ENCODE results near the gene CDIP1.

Gene CDIP1

DNA sequence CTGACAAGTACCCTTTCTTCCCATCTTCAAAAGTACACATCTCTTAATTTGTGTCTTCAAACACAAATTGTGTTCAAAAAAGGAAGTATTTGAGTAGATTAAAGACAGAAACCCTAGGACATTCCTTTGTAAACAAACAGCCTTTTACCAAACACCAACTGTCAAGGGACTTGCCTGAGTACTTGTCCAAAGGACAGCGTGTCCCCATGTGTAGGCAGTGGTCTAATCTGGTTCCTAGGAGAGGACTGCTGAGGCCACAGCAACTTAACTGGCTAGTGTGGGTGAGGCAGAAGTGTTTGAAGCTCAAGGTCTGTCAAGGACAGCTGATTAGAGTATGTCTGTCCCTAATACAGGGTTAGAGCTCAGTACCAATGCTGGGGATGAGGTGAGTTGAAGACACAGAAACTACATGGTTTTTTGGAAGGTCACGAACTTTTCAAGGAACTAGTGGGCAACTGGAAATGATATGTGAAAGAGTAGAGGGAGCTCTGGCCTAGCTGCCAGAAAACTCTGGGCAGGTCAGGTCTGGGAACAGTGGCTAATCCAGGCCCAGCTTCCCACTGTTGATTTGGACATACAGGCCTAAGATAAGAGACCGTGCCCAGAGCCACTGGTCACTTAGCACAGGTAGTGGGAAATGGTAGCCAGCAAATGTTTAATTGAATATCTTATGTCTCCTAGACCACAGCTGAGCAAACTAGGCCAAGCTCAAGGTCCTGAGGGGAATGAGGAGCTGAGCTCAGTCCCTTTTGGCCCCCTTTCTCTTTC, 52.3 kb downstream of the CDIP1 start:
- DNase-seq: no peak

DNA sequence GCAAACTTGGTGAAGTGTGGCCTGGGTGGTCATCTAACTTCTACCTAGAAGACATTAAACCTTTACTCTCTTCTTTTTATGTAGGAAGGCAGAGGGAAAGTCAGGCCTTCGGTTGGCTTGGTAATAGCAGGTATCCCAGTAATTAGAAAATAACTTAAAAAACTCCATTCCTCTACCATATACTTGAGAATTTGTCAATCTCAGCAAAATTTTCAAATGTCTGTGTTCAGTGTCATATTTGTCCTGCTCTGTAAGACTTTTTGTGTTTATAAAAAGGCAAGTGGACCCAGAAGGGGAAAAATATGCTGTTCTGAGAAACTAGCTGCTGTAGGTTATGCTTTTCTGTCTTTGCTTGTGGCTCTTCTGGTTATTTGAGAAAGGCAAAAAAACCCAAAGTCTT, 56.6 kb downstream of the CDIP1 start:
- no peak for DNase-seq

DNA sequence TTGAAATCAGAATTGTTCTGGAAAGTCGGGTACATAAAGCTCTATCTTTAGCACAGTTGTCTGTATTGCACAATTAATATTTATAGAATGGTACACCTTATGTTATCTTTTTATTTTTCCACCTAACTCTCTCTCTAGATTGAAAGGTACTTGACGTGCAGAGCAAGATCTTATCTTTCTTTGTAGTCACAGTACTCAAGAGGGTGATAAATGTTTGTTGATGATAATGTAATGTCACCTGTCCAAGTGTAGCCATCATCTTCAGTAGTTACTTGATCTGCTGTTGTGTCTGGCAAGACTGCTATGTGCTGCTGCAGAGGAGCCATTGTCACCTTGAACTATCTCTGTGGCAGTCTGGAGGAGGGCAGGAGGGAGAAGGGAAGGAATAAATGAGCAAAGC, 57.0 kb downstream of the CDIP1 start:
- DNase-seq: no peak

DNA sequence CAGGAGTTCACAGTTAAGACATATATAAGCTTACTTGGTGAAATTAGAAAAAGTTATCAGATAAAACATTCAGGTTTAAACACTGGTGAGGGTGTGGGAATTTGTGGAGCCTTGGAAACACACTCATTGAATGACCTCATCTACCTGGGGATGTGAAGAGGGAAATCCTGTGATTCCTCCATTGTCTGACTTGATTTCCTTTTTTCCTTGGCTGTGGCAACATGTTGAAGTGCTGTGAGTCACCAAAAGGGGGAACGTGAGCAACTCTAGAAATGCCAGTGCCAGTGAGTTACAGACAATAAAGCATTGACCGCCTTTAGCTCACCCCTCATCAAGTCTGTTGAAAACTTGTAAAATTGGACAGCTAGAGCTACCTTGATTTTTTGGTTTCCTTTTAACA, 60.6 kb downstream of the CDIP1 start:
- no peak for DNase-seq

DNA sequence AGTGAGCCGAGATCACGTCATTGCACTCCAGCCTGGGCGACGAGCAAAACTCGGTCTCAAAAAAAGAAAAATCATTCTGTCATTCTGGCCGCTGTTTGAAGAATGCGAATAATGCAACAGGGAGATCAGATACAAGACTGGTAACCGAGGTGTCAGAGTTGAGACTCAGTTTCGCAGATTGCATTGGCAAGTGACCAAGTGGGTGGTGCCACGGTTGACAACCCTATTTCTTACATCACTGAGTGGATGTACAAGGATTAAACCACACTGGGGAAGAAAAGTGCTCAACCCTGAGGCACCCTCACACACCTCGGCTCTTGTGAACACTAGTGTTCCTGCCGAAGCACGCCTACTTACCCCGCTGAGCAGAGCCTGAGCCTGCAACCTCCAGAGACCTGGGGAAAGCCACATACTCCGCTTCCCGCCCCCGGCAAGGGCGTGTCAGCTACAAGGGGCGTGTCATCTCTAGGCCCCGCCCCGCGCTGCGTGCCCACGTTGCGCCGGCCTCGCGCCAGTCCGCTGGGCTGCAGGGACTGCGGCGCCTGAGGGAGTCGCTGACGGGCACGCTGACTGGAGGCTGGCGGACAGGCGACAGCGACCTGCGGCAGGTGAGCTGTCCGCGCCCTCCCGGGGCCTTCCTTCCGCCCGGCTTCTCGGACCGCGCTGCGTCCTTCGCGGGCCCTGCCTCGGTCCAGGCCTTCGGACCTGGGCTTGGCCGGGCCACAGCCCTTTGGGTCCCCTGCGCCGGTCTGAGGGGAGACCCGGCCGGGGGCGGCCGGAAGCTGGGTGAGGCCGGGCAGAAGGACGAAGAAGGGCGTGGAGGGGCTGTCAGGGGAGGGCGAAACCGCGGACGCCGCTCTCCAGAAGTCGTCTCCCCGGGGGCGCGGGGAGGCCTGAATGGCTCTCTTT, 62.4 kb downstream of the CDIP1 start, which contains the start of gene HMOX2:
Gene HMOX2, plus strand, starts transcription at position 519 of the 909 bp plus-strand sequence. CDS start 29,127 bp downstream, outside the sequence.
- peak; percentile 33 for DNase-seq

DNA sequence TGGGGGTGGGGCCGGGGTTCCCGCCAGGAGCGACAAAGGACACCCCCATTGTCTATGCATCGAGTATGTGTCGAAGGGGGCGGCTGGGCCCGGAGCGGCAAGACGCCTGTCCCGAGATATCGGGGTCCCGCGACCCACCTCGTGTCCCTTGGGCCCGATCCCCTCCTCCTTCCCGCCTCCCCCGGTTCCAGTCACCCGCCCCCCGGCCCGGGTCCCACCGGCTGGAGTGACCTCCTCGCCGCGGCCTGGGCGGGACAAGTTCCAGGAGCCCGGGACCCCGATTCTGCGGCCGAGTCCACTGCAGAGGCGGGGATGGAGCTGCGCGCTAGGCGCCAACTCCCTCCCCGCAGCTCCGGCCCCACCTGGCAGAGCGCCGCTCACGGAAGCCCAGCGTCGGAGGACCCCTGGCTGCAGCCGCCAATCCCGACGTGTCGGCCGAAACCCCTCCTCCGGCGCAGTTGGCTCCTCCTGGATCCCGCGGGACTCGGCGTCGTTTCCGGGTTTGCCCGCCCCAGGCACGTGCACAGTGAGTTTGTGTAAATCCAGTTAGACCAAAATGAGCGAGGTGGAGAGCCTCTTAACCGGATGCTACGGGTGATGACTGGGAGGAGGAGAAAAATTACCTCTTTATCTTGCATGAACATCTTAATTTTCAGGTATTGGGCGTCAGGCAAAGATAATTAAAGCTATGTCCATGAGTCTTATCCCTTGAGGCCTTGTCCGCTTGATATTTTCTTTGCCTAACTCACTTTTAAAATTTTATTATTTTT, 64.2 kb downstream of the CDIP1 start, which contains the start of gene NMRAL1:
Gene NMRAL1, minus strand, starts transcription at position 434 of the 770 bp plus-strand sequence. CDS start 493 bp downstream, outside the sequence.
- peak; percentile 82 for DNase-seq

DNA sequence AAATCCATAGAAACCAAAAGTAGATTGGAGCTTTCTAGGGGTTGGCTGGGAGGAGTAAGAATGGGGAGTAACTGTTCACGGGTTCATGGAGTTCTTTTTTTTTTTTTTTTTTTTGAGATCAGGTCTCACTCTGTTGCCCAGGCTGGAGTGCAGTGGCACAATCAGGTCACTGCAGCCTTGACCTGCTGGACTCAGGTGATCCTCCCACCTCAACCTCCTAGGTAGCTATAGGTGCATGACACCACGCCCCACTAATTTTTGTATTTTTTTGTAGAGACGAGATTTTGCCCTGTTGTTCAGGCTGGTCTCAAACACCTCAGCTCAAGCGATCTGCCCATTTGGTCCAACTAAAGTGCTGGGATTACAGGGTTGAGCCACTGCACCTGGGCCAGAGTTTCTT, 65.7 kb downstream of the CDIP1 start:
- DNase-seq: no peak

DNA sequence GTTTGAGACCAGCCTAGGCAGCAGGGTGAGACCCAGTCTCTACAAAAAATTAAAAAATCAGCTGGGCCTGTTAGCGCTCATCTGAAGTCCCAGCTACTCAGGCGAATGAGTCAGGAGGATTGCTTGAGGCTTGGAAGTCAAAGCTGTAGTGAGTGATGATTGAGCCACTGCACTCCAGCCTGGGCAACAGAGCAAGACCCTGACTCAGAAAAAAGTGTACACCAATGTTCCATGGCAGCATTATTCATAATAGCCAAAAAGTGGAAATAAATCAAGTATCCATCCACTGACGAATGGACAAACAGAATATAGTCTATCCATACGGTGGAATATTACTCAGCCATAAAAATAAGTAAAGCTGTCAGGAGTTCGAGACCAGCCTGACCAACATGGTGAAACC, 66.7 kb downstream of the CDIP1 start:
- no peak for DNase-seq

DNA sequence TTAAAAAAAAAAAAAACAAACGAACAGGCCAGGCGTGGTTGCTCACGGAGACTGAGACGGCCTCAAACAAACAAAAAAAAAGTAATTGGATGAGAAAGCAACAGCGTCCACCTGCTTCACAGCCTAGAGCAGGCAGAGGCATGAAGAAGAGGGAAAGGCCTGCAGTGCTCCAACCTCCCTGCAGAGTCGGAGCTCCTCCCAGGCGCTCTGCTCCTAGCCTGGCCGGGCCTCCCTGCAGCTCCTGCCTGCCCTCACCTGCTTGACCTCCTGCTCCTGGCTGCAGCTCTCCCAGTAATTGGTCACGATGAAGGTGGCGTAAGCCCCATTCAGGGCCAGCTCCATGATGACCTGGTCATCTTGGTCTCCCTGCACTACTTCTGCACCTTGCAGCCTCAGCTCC, 69.6 kb downstream of the CDIP1 start:
- DNase-seq: no peak

DNA sequence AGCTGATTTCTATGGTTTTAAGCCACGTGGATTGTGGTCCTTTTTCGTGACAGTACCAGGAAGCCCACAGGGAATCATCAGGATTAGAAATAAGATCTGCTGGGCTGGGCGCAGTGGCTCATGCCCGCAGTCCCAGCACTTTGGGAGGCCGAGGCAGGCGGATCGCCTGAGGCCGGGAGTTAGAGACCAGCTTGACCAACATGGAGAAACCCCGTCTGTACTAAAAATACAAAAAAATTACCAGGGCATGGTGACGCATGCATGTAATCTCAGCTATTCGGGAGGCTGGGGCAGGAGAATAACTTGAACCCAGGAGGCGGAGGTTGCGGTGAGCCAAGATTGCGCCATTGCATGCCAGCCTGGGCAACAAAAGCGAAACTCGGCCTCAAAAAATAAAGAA, 70.7 kb downstream of the CDIP1 start:
- DNase-seq: no peak

DNA sequence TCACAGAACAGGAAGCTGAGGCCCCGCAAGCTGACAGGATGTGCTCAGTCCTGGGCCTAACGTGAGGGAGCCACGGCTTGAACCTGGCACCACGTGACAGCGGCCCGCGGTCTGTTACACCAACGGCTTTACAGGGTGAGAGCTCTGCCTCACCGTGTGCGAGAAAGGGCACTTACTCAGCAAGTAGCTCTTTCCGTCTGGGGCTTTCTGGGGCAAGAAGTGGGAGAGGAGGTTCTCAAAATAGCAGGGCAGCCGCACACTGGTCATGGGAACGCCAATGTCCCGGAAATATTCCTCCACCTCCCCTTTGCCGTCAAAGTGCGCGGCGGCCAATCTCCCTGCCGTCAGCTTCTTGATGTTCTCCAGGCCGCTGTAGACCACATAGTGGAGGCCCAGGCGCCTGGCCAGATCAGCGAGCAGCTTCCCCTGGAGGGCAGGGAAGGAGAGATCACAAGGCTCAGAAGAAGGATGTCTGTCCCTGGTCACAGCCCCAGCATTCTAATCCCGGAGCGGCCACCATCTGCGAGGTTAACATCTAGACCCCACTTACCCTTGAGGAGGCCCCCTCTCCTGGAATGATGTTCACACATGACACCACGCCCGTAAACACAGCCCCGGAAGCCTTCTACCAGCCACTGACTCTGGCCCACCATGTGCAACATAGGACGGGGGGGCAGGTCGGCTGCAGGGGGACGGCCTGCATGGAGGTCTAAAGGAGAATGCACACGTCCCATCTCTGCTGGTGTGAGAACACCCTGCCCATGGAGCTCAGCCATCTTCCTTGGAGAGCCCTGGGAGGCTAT, 72.4 kb downstream of the CDIP1 start:
- no peak for DNase-seq

DNA sequence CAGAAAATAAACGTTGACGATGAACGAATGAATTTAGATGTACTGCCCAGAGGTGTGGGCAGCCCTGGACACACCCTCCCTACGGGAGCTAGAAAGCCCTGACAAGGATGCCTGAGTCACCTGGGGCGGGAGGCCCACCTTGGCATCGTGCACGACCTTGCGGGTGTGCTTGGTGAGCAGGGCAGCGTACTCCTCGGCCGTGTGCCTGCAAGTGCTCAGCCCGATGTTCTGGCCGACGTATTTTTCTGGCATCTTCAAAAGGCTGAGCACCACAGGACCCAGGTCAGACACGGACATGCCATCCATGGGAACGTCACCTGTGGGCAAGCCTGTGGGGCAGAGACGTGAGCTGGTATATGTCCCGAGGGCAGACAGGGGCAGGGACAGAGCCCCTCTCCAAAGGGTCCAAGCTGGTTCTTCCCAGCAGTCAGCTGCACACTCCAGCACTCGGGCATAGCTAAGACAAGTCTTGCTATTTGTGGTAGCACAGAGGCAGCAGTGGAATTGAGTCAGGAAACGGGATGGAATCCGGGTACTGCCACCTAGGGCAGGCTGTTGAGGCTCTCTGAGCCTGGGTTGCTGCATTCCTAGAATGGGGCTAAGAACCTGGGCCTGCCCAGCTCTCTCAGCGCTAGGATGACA, 74.9 kb downstream of the CDIP1 start:
- DNase-seq: no peak

DNA sequence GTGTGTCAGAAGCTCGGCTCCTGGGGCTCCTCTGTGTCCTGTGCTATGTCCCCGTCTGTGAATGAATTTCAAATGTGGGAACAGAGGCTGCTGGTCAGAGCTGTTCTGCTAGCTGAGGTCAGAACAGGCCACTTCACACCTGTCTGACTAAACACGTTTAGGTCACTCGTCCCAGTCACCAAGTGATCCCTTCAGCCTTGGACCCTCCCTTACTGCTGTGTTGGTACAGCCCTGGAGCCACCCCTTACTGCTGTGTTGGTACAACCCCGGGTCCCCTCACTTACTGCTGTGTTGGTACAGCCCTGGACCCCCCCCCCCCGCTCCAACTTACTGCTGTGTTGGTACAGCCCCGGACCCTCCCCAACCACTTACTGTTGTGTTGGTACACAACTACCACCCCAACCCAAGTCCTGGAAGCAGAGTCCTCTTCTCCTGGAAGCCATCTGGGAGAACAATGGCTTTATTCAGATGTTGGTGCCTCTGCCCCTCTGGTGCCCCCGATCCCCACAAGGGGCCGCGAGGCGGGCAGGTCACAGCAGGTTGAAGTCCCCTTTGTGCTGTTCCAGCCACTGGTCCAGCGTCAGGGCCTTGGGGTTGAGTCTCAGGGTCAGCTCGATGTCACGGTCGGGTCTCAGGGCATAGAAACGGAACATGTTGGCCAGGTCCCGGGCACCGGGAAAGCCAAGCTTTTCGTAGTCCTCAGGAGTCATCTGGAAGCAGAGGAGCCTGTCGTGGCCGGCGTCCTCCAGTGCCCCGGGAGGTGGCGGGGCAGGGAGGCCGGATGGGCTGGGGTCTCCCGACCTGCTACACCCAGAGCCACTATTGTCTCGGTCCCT, 77.1 kb downstream of the CDIP1 start:
- DNase-seq: no peak

DNA sequence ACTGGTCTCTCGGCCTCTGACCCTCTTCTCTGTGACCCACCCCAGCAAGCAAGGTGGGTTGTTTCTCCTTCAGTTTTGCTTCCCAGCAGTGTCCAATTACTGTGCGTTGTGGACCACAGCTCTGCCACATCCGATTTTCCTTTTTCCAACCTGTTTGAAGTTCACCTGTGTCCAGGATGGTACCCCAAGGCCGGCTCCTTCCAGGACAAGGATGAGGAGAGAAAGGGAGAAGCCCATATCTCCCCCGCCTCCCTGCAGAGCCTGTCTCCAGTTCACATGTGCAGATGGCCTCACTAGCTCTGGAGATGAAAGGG, 77.7 kb downstream of the CDIP1 start:
- no peak for DNase-seq
